HL-60 (cell line): ENCODE measurements around the gene LRRTM4.

Experiments used
- CTCF ChIP-seq: IDR thresholded peaks from one replicate; pipeline ENCODE4 v1.5.1; 2011; ENCODE audit warnings: low read length, control low read depth, inconsistent platforms; ENCODE audit not compliant: insufficient read depth
- POLR2AphosphoS5 ChIP-seq: IDR thresholded peaks from 2 replicates; pipeline ENCODE4 v1.6.1; 2012; ENCODE audit warnings: low read depth

DNA sequence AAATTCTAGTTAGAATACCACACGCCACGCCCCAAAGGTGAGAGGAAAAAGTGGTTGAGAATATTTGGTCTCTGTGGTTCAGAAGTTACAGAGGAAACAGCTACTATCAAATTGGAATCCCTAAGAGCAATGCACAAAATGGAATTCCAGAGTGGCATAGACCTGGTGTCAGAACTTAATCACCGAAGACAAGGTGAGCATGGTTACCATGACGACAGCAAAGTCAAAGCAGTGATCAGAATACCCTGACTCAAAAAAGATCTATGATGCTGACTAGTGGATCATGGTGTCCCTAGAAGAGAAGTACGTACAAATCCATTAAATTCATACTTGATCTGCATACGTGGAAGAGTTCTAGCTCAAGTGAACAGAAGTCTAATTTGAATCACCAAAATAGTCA lies 14.5 kb downstream of the LRRTM4 start:
- TF ChIP-seq CTCF (no peak), POLR2AphosphoS5 (no peak)
